Measurements from ENCODE around the gene S100B. TPM values are rescaled to one million over a fixed set of nuclear protein-coding genes. Genes with fewer than 3 reads are reported as not detected.

The S100B gene
- total RNA-seq, 4 donors from 2014 or later: 10.6 to 37.2 (median 23.2) TPM

DNA sequence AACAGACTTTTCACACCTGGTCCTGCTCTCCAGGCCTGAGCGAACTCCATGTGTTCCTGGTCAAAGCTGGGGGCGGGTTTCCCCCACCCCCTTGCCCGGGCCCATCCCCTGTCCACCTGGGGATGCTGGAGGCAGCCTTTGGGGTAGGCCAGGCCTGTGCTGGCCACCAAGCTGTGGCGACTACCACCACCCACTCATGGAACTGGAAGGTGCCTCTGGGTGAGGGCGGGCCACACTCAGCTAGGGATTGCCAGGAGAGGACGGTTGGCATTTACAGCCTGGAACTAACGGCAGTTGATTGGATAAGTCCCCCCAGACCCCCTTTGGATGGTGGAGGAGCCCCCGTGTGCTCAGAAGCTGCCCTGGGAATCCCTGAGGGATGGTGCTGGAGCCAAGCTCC, 7.9 kb downstream of the S100B start:
- Histone ChIP-seq H3K27ac (no peak overlapping the region), H3K4me1 (peaks cover 0 to 6% (median 0%) of the 10 kb centered on the region in 4 donors), H3K27me3 (no peaks in the 10 kb centered on the region), H3K9me3 (peaks cover 0 to 2% of the 10 kb centered on the region in 2 donors), H3K36me3 (no peaks in the 10 kb centered on the region), H3K4me3 (no peak overlapping the region)
- intact Hi-C loops (cut with DNase I; ENCODE audit: low total_unique reads): no loop called here
- in situ Hi-C loops (cut with MboI; ENCODE audit: low pct_ligation_motif_present in 1 of 4, low pct_unique_long_range_greater_than_20kb in 1 of 4, low sequenced_read_pairs in 3 of 4): no loop called here
- 73% methylated on average over 7 of the region's 8 CpGs; no CpG with 5 or more reads in 1 of the 2 donors for WGBS, 2 donors (ENCODE audit: low coverage in 1 of 2)
- TF ChIP-seq EP300 (IDR thresholded peaks at IDR 0.05; ENCODE audit: low read depth) (no peak), POLR2AphosphoS5 (IDR thresholded peaks at IDR 0.05) (no peak), POLR2A (IDR thresholded peaks at IDR 0.05) (no peak)
- TF ChIP-seq, protein P1, sequence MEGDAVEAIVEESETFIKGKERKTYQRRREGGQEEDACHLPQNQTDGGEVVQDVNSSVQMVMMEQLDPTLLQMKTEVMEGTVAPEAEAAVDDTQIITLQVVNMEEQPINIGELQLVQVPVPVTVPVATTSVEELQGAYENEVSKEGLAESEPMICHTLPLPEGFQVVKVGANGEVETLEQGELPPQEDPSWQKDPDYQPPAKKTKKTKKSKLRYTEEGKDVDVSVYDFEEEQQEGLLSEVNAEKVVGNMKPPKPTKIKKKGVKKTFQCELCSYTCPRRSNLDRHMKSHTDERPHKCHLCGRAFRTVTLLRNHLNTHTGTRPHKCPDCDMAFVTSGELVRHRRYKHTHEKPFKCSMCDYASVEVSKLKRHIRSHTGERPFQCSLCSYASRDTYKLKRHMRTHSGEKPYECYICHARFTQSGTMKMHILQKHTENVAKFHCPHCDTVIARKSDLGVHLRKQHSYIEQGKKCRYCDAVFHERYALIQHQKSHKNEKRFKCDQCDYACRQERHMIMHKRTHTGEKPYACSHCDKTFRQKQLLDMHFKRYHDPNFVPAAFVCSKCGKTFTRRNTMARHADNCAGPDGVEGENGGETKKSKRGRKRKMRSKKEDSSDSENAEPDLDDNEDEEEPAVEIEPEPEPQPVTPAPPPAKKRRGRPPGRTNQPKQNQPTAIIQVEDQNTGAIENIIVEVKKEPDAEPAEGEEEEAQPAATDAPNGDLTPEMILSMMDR (IDR thresholded peaks at IDR 0.05): no peak
- no peak for DNase-seq

- Histone ChIP-seq H3K4me3 (no peak overlapping the region), H3K4me1 (peaks cover 0 to 6% (median 0%) of the 10 kb centered on the region in 4 donors), H3K27me3 (no peaks in the 10 kb centered on the region), H3K9me3 (peaks cover 0 to 7% of the 10 kb centered on the region in 2 donors), H3K36me3 (no peaks in the 10 kb centered on the region), H3K27ac (no peak overlapping the region)
- in situ Hi-C loops (cut with MboI; ENCODE audit: low pct_ligation_motif_present in 1 of 4, low pct_unique_long_range_greater_than_20kb in 1 of 4, low sequenced_read_pairs in 3 of 4): no loop called here
- 89% methylated on average over 1 of the region's 1 CpG; no CpG with 5 or more reads in 1 of the 2 donors for WGBS, 2 donors (ENCODE audit: low coverage in 1 of 2)
- intact Hi-C loops (cut with DNase I; ENCODE audit: low total_unique reads): no loop called here
- DNase-seq: no peak
- TF ChIP-seq POLR2A (IDR thresholded peaks at IDR 0.05) (no peak), POLR2AphosphoS5 (IDR thresholded peaks at IDR 0.05) (no peak), EP300 (IDR thresholded peaks at IDR 0.05; ENCODE audit: low read depth) (no peak)
- TF ChIP-seq, protein P1 (IDR thresholded peaks at IDR 0.05): no peak
Observed at GRCh38 chr21:46596201-46596600, 8.7 kb downstream of the S100B start.

DNA sequence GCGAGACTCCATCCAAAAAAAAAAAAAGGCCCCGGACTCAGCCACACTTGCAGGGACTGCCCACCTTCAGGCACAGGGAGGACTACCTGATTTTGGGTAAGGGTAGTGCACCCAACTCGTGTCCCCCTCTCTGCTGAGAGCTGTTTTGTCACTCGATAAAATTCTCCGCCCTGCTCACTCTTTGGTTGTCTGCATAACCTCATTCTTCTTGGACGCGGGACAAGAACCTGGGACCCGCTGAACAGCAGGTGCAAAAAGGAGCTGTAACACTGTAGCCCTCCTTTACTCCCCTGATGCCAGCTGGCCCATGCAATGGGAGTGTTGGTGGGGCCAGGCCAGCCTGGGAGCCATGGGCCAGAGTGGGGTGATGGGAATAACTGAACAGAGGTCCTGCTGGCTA, 10.6 kb downstream of the S100B start:
- no peaks in the 10 kb centered on the region for H3K36me3 ChIP-seq
- 77% methylated on average over 8 of the region's 8 CpGs; no CpG with 5 or more reads in 1 of the 2 donors for WGBS, 2 donors (ENCODE audit: low coverage in 1 of 2)
- TF ChIP-seq, protein P1 (IDR thresholded peaks at IDR 0.05): no peak
- H3K27me3 ChIP-seq: no peaks in the 10 kb centered on the region
- no peak overlapping the region for H3K4me3 ChIP-seq
- no peak for DNase-seq
- in situ Hi-C loops (cut with MboI; ENCODE audit: low pct_ligation_motif_present in 1 of 4, low pct_unique_long_range_greater_than_20kb in 1 of 4, low sequenced_read_pairs in 3 of 4) (no loop called here), intact Hi-C loops (cut with DNase I; ENCODE audit: low total_unique reads) (no loop called here)
- H3K9me3 ChIP-seq: peaks cover 3 to 22% of the 10 kb centered on the region in 2 donors
- H3K4me1 ChIP-seq: peaks cover 0 to 6% (median 0%) of the 10 kb centered on the region in 4 donors
- H3K27ac ChIP-seq: no peak overlapping the region

- no peak for TF ChIP-seq POLR2A (IDR thresholded peaks at IDR 0.05)
- TF ChIP-seq POLR2AphosphoS5 (IDR thresholded peaks at IDR 0.05): no peak
- no peak for TF ChIP-seq EP300 (IDR thresholded peaks at IDR 0.05; ENCODE audit: low read depth)
- intact Hi-C loops (cut with DNase I; ENCODE audit: low total_unique reads): no loop called here
- Histone ChIP-seq H3K9me3 (peaks cover 19 to 32% of the 10 kb centered on the region in 2 donors), H3K27ac (no peak overlapping the region), H3K4me3 (no peak overlapping the region), H3K36me3 (peaks cover 0 to 13% (median 5%) of the 10 kb centered on the region in 4 donors), H3K4me1 (no peaks in the 10 kb centered on the region), H3K27me3 (no peaks in the 10 kb centered on the region)
- 82 to 83% methylated on average over 3 to 7 of the region's 7 CpGs for WGBS, 2 donors (ENCODE audit: low coverage in 1 of 2)
- peak; percentile 17 for DNase-seq
- in situ Hi-C loops (cut with MboI; ENCODE audit: low pct_ligation_motif_present in 1 of 4, low pct_unique_long_range_greater_than_20kb in 1 of 4, low sequenced_read_pairs in 3 of 4): no loop called here
Observed at GRCh38 chr21:46585191-46585953, 19.5 kb downstream of the S100B start.

Measured in transverse colon (tissue), 4 donors.